ENCODE data around the gene HELT.
A peak's percentile ranks its signal among the peaks of the same experiment; 100 is the strongest.
"Not testable (repeated sequence)": the region's sequence is repeated elsewhere in the genome, so short reads cannot be mapped to it uniquely, and the experiment has no call there.

Gene HELT, protein sequence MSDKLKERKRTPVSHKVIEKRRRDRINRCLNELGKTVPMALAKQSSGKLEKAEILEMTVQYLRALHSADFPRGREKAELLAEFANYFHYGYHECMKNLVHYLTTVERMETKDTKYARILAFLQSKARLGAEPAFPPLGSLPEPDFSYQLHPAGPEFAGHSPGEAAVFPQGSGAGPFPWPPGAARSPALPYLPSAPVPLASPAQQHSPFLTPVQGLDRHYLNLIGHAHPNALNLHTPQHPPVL

GRCh38 chr4:185017964-185018772, at the start of gene HELT:
Gene HELT (plus strand): TSS chr4:185018490. CDS start chr4:185018929, 439 bp downstream.
- ATAC-seq, result no peak
- Mint-ChIP-seq H3K4me3 (no peak within 1 kb of the TSS), H3K36me3 (no peaks in the 10 kb centered on the region), H3K9me3 (no peaks in the 10 kb centered on the region), H3K27ac (no peak within 1 kb of the TSS), H3K4me1 (peaks cover 14% of the 10 kb centered on the region)
- no peak for DNase-seq (ENCODE audit: low spot score in 2 of 2)

- Mint-ChIP-seq H3K4me3 (no peak overlapping the region), H3K27ac (no peak overlapping the region), H3K9me3 (peaks cover 9% of the 10 kb centered on the region), H3K4me1 (peaks cover 12% of the 10 kb centered on the region), H3K36me3 (peaks cover 36% of the 10 kb centered on the region)
- DNase-seq (ENCODE audit: low spot score in 2 of 2) (no peak), ATAC-seq (peak; percentile 33)
These were observed 49.5 kb upstream of the HELT start for GRCh38 chr4:184968784-184969201.

DNA sequence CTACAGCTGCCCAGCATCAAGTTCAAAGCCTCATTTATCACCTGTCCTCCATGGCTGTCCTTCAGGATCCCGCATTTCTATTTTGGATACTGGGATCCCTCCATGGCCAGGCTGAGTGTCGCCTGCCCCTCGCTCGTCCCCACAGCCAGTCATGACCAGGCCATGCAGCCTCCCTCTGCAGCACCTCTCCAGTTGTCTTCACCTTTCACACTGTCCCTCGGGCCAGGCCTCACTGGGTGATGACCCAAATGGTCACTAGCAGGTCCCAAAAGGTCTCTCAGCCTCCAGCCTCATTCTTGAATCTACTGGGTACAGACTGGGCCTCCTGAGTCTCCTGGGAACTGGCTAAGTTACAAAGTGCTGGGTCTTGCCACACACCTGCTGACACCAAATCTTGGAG, 48.7 kb upstream of the HELT start:
- peaks cover 9% of the 10 kb centered on the region for H3K9me3 Mint-ChIP-seq
- H3K27ac Mint-ChIP-seq, result no peak overlapping the region
- H3K4me1 Mint-ChIP-seq, result peaks cover 12% of the 10 kb centered on the region
- H3K4me3 Mint-ChIP-seq, result no peak overlapping the region
- ATAC-seq (no peak), DNase-seq (ENCODE audit: low spot score in 2 of 2) (no peak)
- peaks cover 28% of the 10 kb centered on the region for H3K36me3 Mint-ChIP-seq

DNA sequence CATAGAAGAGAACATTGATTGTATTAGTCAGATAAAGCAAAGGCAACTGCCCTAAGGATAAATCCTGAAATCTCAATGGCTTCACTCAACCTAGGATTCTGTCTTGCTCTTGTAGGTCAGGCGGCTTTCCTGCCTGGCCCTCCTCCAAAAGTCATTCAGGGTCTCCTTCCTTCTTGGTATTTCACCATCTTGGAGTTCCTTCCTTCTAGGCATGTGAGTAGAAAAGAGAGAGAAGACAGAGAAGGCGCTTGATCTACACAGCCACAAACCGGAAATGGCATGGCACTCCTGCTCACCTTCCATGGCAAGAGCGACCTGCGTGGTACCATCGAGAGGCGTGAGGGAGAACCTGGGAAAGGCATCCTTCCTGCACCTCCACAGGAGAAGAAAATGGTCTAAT, 45.3 kb upstream of the HELT start:
- Mint-ChIP-seq H3K27ac (no peak overlapping the region), H3K36me3 (peaks cover 2% of the 10 kb centered on the region), H3K9me3 (peaks cover 6% of the 10 kb centered on the region), H3K4me1 (no peaks in the 10 kb centered on the region), H3K4me3 (no peak overlapping the region)
- ATAC-seq, result no peak
- no peak for DNase-seq (ENCODE audit: low spot score in 2 of 2)

GRCh38 chr4:184976348-184976747, 41.9 kb upstream of the HELT start:
- not testable (repeated sequence) for H3K4me1 Mint-ChIP-seq; H3K4me3 Mint-ChIP-seq; H3K9me3 Mint-ChIP-seq; ATAC-seq; H3K27ac Mint-ChIP-seq; H3K36me3 Mint-ChIP-seq; DNase-seq (ENCODE audit: low spot score in 2 of 2)

GRCh38 chr4:184977747-184978146, 40.5 kb upstream of the HELT start:
- Mint-ChIP-seq H3K4me3 (no peak overlapping the region), H3K27ac (no peak overlapping the region), H3K9me3 (no peaks in the 10 kb centered on the region), H3K4me1 (peaks cover 6% of the 10 kb centered on the region), H3K36me3 (no peaks in the 10 kb centered on the region)
- DNase-seq (ENCODE audit: low spot score in 2 of 2), result no peak
- ATAC-seq, result no peak

GRCh38 chr4:184978211-184978610, 40.1 kb upstream of the HELT start:
- ATAC-seq (no peak), DNase-seq (ENCODE audit: low spot score in 2 of 2) (no peak)
- H3K9me3 Mint-ChIP-seq, result no peaks in the 10 kb centered on the region
- no peak overlapping the region for H3K27ac Mint-ChIP-seq
- no peaks in the 10 kb centered on the region for H3K36me3 Mint-ChIP-seq
- no peak overlapping the region for H3K4me3 Mint-ChIP-seq
- H3K4me1 Mint-ChIP-seq, result peaks cover 6% of the 10 kb centered on the region

- Mint-ChIP-seq H3K9me3 (no peaks in the 10 kb centered on the region), H3K36me3 (no peaks in the 10 kb centered on the region), H3K4me3 (no peak overlapping the region), H3K4me1 (peaks cover 6% of the 10 kb centered on the region), H3K27ac (peak overlapping the region; percentile 69)
- DNase-seq (ENCODE audit: low spot score in 2 of 2), result no peak
- no peak for ATAC-seq
These were observed 38.7 kb upstream of the HELT start for GRCh38 chr4:184979461-184980124.

- Mint-ChIP-seq H3K36me3 (no peaks in the 10 kb centered on the region), H3K4me1 (peaks cover 6% of the 10 kb centered on the region), H3K9me3 (no peaks in the 10 kb centered on the region), H3K4me3 (no peak overlapping the region), H3K27ac (no peak overlapping the region)
- DNase-seq (ENCODE audit: low spot score in 2 of 2) (no peak), ATAC-seq (no peak)
These were observed 38.0 kb upstream of the HELT start for GRCh38 chr4:184980261-184980660.

DNA sequence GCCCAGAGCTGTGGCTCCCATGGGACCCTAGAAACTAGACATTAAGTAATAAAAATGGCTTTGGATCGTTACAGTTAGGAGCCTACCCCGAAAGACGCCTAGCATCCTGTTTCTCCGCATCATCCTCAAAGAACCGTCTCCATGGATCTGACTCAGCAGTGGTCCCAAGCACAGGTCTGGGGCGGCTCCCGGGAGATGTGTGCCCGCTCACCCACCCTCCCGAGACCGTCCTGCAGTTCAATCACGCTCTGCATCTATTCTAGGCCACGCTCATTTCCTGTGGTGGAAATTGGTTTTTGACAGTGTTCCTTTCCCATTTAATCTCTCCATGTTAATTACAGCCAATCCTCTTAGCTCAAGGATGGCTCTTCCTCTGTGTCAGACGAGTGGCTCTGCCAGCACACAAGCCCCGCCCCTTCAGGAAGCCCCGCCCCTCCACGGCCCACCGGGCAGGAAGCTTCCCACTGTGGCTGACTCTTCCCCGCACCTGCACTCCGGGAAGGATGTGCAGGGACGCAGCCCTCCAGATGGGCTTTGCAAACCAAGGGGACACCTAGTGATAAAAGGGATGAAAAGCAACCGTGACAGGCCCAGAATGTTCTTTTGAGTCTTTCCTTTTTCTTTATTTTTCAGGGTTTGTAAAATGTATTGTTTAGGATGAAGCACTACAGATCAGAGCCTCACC, 34.5 kb upstream of the HELT start:
- peaks cover 6% of the 10 kb centered on the region for H3K4me1 Mint-ChIP-seq
- no peak overlapping the region for H3K4me3 Mint-ChIP-seq
- H3K27ac Mint-ChIP-seq, result no peak overlapping the region
- no peaks in the 10 kb centered on the region for H3K36me3 Mint-ChIP-seq
- ATAC-seq (peak; percentile 67), DNase-seq (ENCODE audit: low spot score in 2 of 2) (no peak)
- H3K9me3 Mint-ChIP-seq, result no peaks in the 10 kb centered on the region

GRCh38 chr4:184987493-184988031, 30.7 kb upstream of the HELT start:
- Mint-ChIP-seq H3K9me3 (no peaks in the 10 kb centered on the region), H3K4me3 (no peak overlapping the region), H3K27ac (no peak overlapping the region), H3K36me3 (no peaks in the 10 kb centered on the region), H3K4me1 (no peaks in the 10 kb centered on the region)
- ATAC-seq (no peak), DNase-seq (ENCODE audit: low spot score in 2 of 2) (no peak)

DNA sequence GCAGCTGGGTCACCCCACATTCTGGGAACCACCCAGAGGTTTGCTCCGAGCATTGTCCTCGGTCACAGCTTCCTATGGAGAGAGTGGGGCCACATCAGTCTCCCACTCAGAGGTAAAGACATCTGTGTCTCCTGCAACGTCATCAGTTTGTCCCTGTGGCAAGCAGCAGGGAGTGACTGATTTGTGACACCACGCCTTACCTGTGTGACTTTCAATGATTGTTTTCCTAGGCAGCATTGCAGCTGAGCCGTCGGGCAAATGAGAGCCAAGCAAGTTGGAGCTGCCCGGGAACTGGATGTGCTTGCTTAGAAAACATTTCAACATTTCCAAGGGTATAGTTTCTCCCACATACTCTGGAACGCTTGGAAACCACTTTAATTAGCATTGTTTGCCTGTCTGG, 29.7 kb upstream of the HELT start:
- no peak for ATAC-seq
- no peak overlapping the region for H3K27ac Mint-ChIP-seq
- no peaks in the 10 kb centered on the region for H3K4me1 Mint-ChIP-seq
- H3K4me3 Mint-ChIP-seq, result no peak overlapping the region
- H3K9me3 Mint-ChIP-seq, result no peaks in the 10 kb centered on the region
- H3K36me3 Mint-ChIP-seq, result no peaks in the 10 kb centered on the region
- DNase-seq (ENCODE audit: low spot score in 2 of 2), result no peak

GRCh38 chr4:184989283-184989682, 29.0 kb upstream of the HELT start:
- H3K27ac Mint-ChIP-seq; H3K4me3 Mint-ChIP-seq; H3K4me1 Mint-ChIP-seq; DNase-seq (ENCODE audit: low spot score in 2 of 2); H3K36me3 Mint-ChIP-seq; H3K9me3 Mint-ChIP-seq; ATAC-seq: not testable (repeated sequence)

GRCh38 chr4:184990131-184990530, 28.2 kb upstream of the HELT start:
- H3K36me3 Mint-ChIP-seq; H3K4me3 Mint-ChIP-seq; DNase-seq (ENCODE audit: low spot score in 2 of 2); ATAC-seq; H3K27ac Mint-ChIP-seq; H3K9me3 Mint-ChIP-seq; H3K4me1 Mint-ChIP-seq: not testable (repeated sequence)

- ATAC-seq, result no peak
- no peaks in the 10 kb centered on the region for H3K9me3 Mint-ChIP-seq
- no peak overlapping the region for H3K4me3 Mint-ChIP-seq
- no peaks in the 10 kb centered on the region for H3K4me1 Mint-ChIP-seq
- no peaks in the 10 kb centered on the region for H3K36me3 Mint-ChIP-seq
- no peak overlapping the region for H3K27ac Mint-ChIP-seq
- DNase-seq (ENCODE audit: low spot score in 2 of 2), result no peak
These were observed 26.4 kb upstream of the HELT start for GRCh38 chr4:184991860-184992259.
